Dendritic cell treated with granulocyte-macrophage colony-stimulating factor and Interleukin-4, amounts not matched to agents 40 ng/mL and 50 ng/mL, for 4 days (primary cell): ENCODE measurements around the gene ARCN1.
"Not testable (repeated sequence)": the region's sequence is repeated elsewhere in the genome, so short reads cannot be mapped to it uniquely, and the experiment has no call there.

Source experiments
- H3K27ac Mint-ChIP-seq: one replicate; pipeline ENCODE4 v1.8.0; 2022; ENCODE audit warnings: mild to moderate bottlenecking, mixed read lengths
- H3K27me3 Mint-ChIP-seq: one replicate; pipeline ENCODE4 v1.8.0; 2022; ENCODE audit warnings: mild to moderate bottlenecking, mixed read lengths
- H3K36me3 Mint-ChIP-seq: one replicate; pipeline ENCODE4 v1.8.0; 2022; ENCODE audit warnings: low read depth, mixed read lengths
- H3K4me1 Mint-ChIP-seq: one replicate; pipeline ENCODE4 v1.8.0; 2022; ENCODE audit warnings: low read depth, mixed read lengths
- H3K4me3 Mint-ChIP-seq: one replicate; pipeline ENCODE4 v1.8.0; 2022; ENCODE audit warnings: mild to moderate bottlenecking, moderate library complexity, mixed read lengths
- H3K9me3 Mint-ChIP-seq: one replicate; pipeline ENCODE4 v1.8.0; 2022; ENCODE audit warnings: mixed read lengths
- intact Hi-C: fragments of 100-400 bp; cut with micrococcal nuclease; formaldehyde crosslinking; loops from one replicate; pipeline ENCODE4 v1.15.0; 2022

Gene ARCN1

DNA sequence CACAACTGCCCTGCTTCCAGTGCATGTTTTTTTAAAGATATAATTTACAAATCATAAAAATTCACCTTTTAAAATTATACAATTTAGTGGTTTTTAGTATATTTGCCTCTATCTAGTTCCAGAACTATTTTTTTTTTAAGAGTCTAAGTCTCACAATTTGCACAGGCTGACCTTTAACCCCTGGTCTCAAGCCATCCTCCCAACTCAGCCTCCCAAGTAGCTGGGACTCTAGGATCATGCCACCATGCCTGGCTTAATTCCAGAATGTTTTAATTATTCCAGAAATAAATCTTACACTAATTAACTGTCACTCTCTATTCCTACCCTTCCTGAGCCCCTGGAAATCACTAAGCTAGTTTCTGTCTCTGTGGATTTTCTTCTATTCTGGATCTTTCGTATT, 1.4 kb upstream of the ARCN1 start:
- H3K36me3 Mint-ChIP-seq, result peaks cover 19% of the 10 kb centered on the region
- H3K4me1 Mint-ChIP-seq, result peaks cover 30% of the 10 kb centered on the region
- no peak overlapping the region for H3K27ac Mint-ChIP-seq
- H3K9me3 Mint-ChIP-seq, result no peaks in the 10 kb centered on the region
- H3K4me3 Mint-ChIP-seq, result no peak overlapping the region
- no peaks in the 10 kb centered on the region for H3K27me3 Mint-ChIP-seq
- intact Hi-C loops, result loop anchor here (5.0 kb wide), 1 partner anchor 168 kb away; the partner anchor contains the start of gene ATP5MG

GRCh38 chr11:118571701-118572060, 528 bp upstream of the ARCN1 start:
- H3K27me3 Mint-ChIP-seq, H3K9me3 Mint-ChIP-seq: not testable (repeated sequence)
- Mint-ChIP-seq H3K36me3 (peaks cover 22% of the 10 kb centered on the region), H3K27ac (peak overlapping the region; percentile 95), H3K4me3 (peak overlapping the region; percentile 95), H3K4me1 (peaks cover 35% of the 10 kb centered on the region)
- intact Hi-C loops, result loop anchor here (2.0 to 5.0 kb wide), 2 partner anchors 135 to 169 kb away; partner anchors contain the start of genes ATP5MG and KMT2A

GRCh38 chr11:118572981-118573550, 857 bp downstream of the ARCN1 start:
- Mint-ChIP-seq H3K27me3 (no peaks in the 10 kb centered on the region), H3K9me3 (no peaks in the 10 kb centered on the region), H3K27ac (peak overlapping the region; percentile 95), H3K4me3 (peak overlapping the region; percentile 95), H3K36me3 (peaks cover 32% of the 10 kb centered on the region), H3K4me1 (peaks cover 44% of the 10 kb centered on the region)
- intact Hi-C loops, result loop anchor here (2.0 to 5.0 kb wide), 2 partner anchors 136 to 171 kb away; partner anchors contain the start of genes ATP5MG and KMT2A

GRCh38 chr11:118574636-118575035, 2.4 kb downstream of the ARCN1 start:
- no peak overlapping the region for H3K27ac Mint-ChIP-seq
- intact Hi-C loops, result loop anchor here (5.0 kb wide), 1 partner anchor 172 kb away; the partner anchor contains the start of gene ATP5MG
- H3K4me3 Mint-ChIP-seq, result no peak overlapping the region
- peaks cover 32% of the 10 kb centered on the region for H3K36me3 Mint-ChIP-seq
- no peaks in the 10 kb centered on the region for H3K27me3 Mint-ChIP-seq
- no peaks in the 10 kb centered on the region for H3K9me3 Mint-ChIP-seq
- peaks cover 44% of the 10 kb centered on the region for H3K4me1 Mint-ChIP-seq

GRCh38 chr11:118577995-118578394, 5.8 kb downstream of the ARCN1 start:
- intact Hi-C loops, H3K27me3 Mint-ChIP-seq, H3K4me3 Mint-ChIP-seq, H3K27ac Mint-ChIP-seq, H3K9me3 Mint-ChIP-seq: not testable (repeated sequence)
- H3K4me1 Mint-ChIP-seq, result peaks cover 34% of the 10 kb centered on the region
- H3K36me3 Mint-ChIP-seq, result peaks cover 41% of the 10 kb centered on the region

DNA sequence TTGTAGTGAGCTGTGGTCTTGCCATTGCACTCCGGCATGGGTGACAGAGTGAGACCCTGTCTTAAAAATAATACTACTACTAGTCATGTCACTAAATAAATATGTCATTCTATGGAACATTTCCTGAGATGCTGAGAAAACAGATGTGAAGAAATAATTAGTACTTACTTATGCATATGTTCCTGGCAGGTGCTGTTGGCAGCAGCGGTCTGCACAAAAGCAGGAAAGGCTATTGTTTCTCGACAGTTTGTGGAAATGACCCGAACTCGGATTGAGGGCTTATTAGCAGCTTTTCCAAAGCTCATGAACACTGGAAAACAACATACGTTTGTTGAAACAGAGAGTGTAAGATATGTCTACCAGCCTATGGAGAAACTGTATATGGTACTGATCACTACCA, 8.8 kb downstream of the ARCN1 start:
- Mint-ChIP-seq H3K4me3 (no peak overlapping the region), H3K27ac (no peak overlapping the region), H3K9me3 (no peaks in the 10 kb centered on the region), H3K27me3 (no peaks in the 10 kb centered on the region), H3K4me1 (peaks cover 11% of the 10 kb centered on the region), H3K36me3 (peaks cover 61% of the 10 kb centered on the region)
- intact Hi-C loops, result no loop called here

- intact Hi-C loops, result no loop called here
- Mint-ChIP-seq H3K4me1 (no peaks in the 10 kb centered on the region), H3K9me3 (no peaks in the 10 kb centered on the region), H3K4me3 (no peak overlapping the region), H3K36me3 (peaks cover 100% of the 10 kb centered on the region), H3K27ac (no peak overlapping the region), H3K27me3 (no peaks in the 10 kb centered on the region)
Observed at GRCh38 chr11:118587952-118588351, 15.7 kb downstream of the ARCN1 start.

DNA sequence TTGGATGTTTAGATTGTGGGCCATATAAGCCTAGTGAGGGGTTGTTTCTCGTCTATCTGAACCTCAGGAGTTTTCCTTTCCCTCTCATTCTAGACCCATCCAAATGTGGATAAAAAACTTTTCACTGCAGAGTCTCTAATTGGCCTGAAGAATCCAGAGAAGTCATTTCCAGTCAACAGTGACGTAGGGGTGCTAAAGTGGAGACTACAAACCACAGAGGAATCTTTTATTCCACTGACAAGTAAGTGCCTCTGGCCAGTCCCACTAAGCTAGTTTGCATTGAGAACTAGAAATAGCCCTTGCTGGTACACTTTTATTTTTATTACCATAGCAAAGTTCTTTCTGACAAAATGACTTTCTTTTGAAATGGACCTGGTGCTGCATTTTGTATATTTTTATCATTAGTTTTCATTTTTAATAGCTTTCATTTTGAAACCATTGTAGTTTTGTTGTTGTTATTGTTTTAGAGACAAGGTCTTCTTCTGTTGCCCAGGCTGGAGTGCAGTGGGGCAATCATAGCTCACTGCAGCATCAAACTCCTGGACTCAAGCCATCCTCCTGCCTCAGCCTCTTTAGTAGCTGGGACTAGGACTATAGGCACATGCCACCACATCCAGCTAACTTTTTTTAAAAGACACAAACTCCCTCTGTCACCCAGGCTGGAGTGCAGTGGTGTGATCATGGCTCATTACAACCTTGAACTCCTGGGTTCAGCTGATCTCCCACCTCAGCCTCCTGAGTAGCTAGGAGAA, 20.6 kb downstream of the ARCN1 start:
- no peak overlapping the region for H3K4me3 Mint-ChIP-seq
- intact Hi-C loops, result no loop called here
- H3K4me1 Mint-ChIP-seq, result no peaks in the 10 kb centered on the region
- no peaks in the 10 kb centered on the region for H3K9me3 Mint-ChIP-seq
- no peaks in the 10 kb centered on the region for H3K27me3 Mint-ChIP-seq
- peaks cover 100% of the 10 kb centered on the region for H3K36me3 Mint-ChIP-seq
- no peak overlapping the region for H3K27ac Mint-ChIP-seq

DNA sequence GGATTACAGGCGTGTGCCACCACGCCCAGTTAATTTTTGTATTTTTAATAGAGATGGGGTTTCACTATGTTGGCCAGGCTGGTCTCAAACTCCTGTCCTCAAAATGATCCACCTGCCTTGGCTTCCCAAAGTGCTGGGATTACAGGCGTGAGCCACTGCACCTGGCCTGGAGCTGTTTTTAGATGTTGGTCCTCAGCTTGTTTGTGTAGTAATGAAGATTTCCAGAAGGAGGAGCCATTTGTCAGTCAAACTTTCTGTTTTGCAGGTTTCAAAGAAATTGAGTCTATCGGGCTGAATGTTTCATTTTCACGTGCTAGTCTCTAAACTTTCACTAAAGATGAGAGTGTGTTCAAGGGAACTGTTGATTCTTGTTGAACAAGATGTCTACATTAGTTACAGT, 22.8 kb downstream of the ARCN1 start:
- H3K4me3 Mint-ChIP-seq, H3K27ac Mint-ChIP-seq, H3K27me3 Mint-ChIP-seq, intact Hi-C loops, H3K4me1 Mint-ChIP-seq, H3K9me3 Mint-ChIP-seq: not testable (repeated sequence)
- H3K36me3 Mint-ChIP-seq, result peaks cover 100% of the 10 kb centered on the region

DNA sequence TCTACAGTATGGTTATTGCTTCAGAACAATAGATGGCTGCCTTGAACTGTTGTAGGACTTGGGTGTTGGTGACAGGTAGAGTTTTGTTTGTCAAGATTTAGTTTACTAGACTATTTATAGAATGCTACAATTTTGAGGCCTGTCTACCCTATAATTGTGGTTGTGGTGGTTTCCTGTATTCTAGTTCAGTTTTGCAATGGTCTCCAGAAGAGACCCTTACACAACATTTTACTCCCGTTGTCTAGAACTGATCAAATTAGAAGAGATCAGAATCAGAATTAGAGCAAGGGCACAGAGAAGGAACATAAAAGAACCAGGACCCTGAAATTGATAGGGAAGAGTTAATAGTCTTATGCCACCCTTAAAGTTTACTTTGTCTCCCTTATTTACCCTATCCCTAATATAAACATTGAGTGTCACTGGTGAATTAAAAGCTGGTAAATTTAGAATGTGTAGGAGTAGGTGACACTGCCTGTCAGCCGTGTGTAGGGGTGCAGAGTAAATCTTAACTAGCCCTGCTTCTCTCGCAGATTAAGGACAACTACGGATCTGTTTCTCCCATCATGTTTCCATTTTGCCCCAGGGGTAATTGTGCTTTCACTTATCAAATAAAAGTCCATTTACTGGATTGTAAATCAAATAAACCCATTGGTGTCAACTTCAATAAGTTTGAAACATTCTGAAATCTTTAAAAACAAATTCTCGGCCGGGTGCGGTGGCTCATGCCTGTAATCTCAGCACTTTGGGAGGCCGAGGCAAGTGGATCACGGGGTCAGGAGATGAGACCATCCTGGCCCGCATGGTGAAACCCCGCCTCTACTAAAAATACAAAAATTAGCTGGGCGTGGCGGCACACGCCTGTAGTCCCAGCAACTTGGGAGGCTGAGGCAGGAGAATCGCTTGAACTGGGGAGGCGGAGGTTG, 24.3 kb downstream of the ARCN1 start:
- no peak overlapping the region for H3K4me3 Mint-ChIP-seq

DNA sequence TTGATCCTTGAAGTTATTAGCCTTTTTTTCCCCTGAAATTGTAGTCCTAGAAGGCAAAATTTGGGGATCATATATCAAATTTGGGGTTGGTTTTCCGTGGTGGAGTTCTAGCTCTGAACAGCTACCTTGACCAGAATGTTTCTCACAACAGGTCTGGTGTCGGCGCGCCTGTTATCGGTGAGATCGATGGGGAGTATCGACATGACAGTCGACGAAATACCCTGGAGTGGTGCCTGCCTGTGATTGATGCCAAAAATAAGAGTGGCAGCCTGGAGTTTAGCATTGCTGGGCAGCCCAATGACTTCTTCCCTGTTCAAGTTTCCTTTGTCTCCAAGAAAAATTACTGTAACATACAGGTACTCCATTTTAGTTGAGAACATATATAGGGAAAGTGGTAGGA, 25.3 kb downstream of the ARCN1 start:
- Mint-ChIP-seq H3K36me3 (peaks cover 99% of the 10 kb centered on the region), H3K27ac (no peak overlapping the region), H3K4me1 (no peaks in the 10 kb centered on the region), H3K4me3 (no peak overlapping the region), H3K9me3 (no peaks in the 10 kb centered on the region), H3K27me3 (no peaks in the 10 kb centered on the region)
- intact Hi-C loops, result no loop called here

More for the DNA sequence above, 24.3 kb downstream of the ARCN1 start:
- H3K9me3 Mint-ChIP-seq, result no peaks in the 10 kb centered on the region
- H3K27ac Mint-ChIP-seq, result no peak overlapping the region
- no peaks in the 10 kb centered on the region for H3K27me3 Mint-ChIP-seq
- no peaks in the 10 kb centered on the region for H3K4me1 Mint-ChIP-seq
- H3K36me3 Mint-ChIP-seq, result peaks cover 100% of the 10 kb centered on the region
- intact Hi-C loops, result no loop called here

DNA sequence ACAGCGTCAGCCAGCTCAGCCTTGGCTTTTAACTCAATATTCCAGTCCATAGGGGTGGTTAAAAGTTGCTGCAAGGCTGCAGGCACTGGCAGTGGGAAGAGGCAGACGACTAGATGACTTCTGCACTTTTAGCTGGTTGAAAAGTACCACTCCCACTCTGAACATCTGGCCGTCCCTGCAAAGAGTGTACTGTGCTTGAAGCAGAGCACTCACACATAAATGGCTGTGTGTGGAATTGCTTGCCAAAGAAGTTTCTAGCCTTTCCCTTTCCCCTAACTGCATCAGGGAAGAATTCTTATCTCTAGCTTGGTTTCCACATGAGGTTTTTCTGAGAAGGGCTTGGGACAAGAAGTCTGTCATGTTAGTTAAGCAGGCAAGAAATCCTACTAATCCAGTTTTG, 30.1 kb downstream of the ARCN1 start:
- Mint-ChIP-seq H3K4me1 (peaks cover 19% of the 10 kb centered on the region), H3K4me3 (no peak overlapping the region), H3K9me3 (no peaks in the 10 kb centered on the region), H3K36me3 (peaks cover 63% of the 10 kb centered on the region), H3K27ac (no peak overlapping the region), H3K27me3 (peaks cover 22% of the 10 kb centered on the region)
- intact Hi-C loops, result no loop called here

- peaks cover 49% of the 10 kb centered on the region for H3K36me3 Mint-ChIP-seq
- peaks cover 22% of the 10 kb centered on the region for H3K4me1 Mint-ChIP-seq
- H3K4me3 Mint-ChIP-seq, H3K9me3 Mint-ChIP-seq, H3K27ac Mint-ChIP-seq, intact Hi-C loops: not testable (repeated sequence)
- H3K27me3 Mint-ChIP-seq, result peaks cover 25% of the 10 kb centered on the region
Observed at GRCh38 chr11:118603709-118604108, 31.5 kb downstream of the ARCN1 start.

- H3K36me3 Mint-ChIP-seq, result peaks cover 41% of the 10 kb centered on the region
- peaks cover 33% of the 10 kb centered on the region for H3K27me3 Mint-ChIP-seq
- intact Hi-C loops, result no loop called here
- H3K4me3 Mint-ChIP-seq, result no peak overlapping the region
- H3K4me1 Mint-ChIP-seq, result peaks cover 31% of the 10 kb centered on the region
- H3K9me3 Mint-ChIP-seq, result no peaks in the 10 kb centered on the region
- no peak overlapping the region for H3K27ac Mint-ChIP-seq
Observed at GRCh38 chr11:118604566-118604965, 32.4 kb downstream of the ARCN1 start.
